HG03521 (cell line): ENCODE measurements around the gene RFX3.
"Not testable (repeated sequence)": the region's sequence is repeated elsewhere in the genome, so short reads cannot be mapped to it uniquely, and the experiment has no call there.

Experiments
- ATAC-seq: cut with Tn5 transposase; IDR thresholded peaks from one replicate; pipeline ENCODE4 v1.9.1; 2021; ENCODE audit warnings: mild to moderate bottlenecking, moderate library complexity; ENCODE audit not compliant: unreplicated experiment

Gene RFX3

GRCh38 chr9:3359778-3360177, 166.0 kb downstream of the RFX3 start:
- no peak for ATAC-seq

- no peak for ATAC-seq
These were observed 166.6 kb downstream of the RFX3 start for GRCh38 chr9:3359048-3359692.

- no peak for ATAC-seq
These were observed 177.6 kb downstream of the RFX3 start for GRCh38 chr9:3348169-3348568.

DNA sequence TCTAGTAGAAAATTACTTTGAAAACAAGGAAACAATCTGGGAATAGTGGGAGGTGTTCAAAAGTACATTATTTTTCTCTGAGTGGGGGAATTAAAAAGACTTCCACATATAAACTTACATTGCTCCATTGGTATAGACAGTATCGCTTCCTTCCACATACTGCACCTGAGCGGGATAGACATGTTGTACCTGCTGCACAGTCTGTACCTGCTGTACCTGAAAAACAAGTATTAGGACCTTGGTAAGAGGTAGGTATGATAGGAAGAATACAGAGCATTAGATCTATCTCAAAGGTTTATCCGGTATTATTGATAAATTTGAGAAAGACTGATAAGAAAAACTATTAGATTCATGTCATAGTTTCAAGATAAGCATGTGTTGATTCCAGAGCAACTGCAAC, 179.3 kb downstream of the RFX3 start:
- ATAC-seq = no peak

DNA sequence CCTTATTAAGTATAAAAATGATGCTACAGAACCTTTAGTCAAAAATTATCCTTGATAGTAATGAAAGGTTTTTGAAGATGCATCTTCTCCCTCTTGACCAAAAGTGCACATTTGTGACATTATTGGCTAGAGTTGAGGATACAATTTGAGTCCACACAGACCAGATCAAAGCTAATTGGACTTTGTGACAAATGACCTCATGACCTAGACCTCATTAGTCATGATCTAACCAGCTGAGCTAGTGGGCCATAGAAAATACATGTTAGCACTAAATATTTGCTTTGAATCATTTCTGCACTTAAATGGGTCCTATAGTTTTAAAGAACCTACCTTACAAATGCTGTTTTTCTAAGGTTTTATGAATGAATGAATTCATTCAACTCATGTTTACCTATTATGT, 182.1 kb downstream of the RFX3 start:
- no peak for ATAC-seq

DNA sequence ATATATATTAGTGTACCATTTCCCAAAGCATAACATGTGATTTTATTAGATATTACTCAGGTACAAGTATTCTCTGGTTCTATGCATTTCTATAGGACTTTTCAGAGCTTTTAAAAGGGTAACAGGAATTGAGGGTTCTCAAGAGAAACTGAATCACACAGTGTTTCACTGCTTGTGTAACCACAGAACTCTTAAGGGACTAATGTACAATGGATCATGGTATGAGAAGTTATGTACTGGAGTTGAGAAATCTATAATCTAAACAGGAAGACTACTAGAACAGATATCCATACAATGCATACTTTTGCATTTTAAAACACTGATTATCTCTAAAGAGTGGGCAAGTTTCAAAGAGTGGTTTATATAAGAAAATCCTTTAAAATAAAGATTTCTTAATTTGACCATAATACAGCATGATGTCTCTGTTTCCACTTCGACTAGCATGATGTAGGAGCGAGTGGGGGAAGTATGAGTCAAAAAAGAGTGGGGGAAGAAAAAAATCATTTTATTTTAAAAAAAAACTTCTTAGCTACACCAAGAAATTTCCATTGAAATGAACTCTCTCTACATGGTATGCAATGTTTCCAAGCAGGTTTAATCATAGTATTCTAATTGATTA, 183.5 kb downstream of the RFX3 start:
- no peak for ATAC-seq

DNA sequence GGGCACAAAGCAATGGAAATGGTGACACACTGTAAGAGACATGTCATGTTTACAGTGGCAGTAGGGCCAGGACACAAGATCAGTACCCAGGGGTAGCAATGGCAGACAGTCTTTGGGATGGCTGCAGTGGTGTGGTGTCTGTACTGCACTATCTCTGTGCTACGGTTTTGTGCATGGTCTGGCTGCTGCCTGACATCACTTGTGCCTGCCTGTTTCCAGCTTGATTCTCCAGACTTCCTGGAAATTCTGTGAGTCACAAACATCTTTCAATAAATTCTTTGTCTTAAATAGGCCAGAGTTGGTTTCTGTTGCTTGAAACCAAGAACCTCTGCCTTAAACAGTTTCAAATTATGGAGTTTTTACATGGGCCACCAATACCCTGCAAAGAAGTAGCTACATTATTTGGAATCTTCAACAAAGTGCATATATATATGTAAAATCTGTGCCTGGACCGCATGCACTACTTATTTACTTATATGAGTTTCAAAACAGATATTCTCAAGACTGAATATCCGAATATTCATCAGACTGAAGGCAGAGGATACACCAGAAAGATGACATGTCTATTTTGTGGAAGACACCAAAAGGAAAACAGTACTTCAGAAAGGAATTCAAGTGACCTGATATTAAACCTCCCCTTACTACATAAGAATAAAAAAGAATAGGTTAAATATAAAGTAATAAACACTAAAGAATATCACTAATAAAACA, 188.1 kb downstream of the RFX3 start:
- no peak for ATAC-seq

GRCh38 chr9:3336951-3337350, 188.8 kb downstream of the RFX3 start:
- no peak for ATAC-seq

- ATAC-seq = no peak
These were observed 193.0 kb downstream of the RFX3 start for GRCh38 chr9:3332802-3333201.

DNA sequence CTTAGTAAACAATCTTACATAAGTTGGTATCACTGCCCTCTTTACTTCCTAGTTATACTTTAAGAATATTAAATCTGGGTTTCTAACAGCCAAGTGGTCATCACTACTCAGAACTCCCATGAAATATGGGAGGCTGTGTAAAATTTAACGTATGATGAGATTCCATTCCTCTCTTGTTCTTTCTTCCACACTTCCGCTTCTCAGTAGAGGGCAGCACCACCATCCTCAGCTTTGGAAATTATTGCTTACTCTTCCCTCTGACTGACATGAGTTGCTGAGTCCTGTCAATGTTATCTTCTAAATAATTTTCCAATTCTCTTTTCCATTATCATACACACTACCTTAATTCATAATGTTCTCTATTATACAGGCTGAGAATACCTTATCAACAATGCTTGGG, 194.0 kb downstream of the RFX3 start:
- no peak for ATAC-seq

GRCh38 chr9:3330792-3331420, 194.9 kb downstream of the RFX3 start:
- no peak for ATAC-seq

GRCh38 chr9:3329361-3329760, 196.4 kb downstream of the RFX3 start:
- ATAC-seq = no peak

DNA sequence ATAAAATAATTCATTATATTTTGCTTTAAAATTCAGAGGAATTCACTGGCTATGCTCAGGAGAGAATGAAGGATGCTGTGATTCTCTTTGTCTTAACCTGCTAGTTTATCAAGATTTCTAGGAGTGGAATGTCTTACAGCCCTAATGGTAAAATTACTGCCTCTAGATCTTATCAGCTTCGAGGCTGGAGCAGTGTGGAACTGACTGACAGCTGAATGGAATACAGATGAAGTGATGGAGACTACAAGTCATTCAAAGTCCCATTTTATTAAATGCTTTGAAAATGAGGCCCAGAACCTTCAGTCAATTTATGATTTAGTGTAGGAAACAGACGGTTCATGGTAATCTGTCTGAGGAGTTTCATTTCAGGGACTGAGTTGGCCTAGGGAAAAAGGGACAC, 202.1 kb downstream of the RFX3 start:
- no peak for ATAC-seq

- ATAC-seq = no peak
These were observed 204.6 kb downstream of the RFX3 start for GRCh38 chr9:3321186-3321585.

DNA sequence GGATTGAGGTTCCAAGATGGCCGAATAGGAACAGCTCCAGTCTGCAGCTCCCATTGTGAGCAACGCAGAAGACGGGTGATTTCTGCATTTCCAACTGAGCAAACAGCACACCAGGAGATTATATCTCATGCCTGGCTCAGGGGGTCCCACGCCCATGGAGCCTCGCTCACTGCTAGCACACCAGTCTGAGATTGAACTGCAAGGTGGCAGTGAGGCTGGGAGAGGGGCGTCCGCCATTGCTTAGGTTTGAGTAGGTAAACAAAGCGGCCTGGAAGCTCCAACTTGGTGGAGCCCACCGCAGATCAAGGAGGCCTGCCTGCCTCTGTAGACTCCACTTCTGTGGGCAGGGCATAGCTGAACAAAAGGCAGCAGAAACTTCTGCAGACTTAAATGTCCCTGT, 213.2 kb downstream of the RFX3 start:
- ATAC-seq = not testable (repeated sequence)

DNA sequence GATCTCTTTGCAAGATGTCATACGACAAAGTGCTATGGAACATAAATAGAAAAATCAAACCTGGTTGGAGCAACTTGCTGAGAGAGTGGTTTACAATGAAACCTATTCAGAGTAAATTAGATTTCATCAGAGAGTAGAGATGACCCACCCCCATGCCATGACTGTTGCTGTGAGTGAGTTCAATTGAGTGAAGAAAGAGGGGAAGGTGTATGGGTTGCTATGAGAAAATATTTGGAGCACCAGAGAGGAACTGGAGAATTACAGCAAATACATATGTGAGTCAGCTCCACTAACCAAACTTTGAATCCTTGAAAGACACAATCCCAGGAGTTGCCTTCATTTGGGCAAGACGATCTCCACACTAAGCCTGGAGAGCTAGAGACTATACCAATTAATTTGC, 217.2 kb downstream of the RFX3 start:
- ATAC-seq = no peak

DNA sequence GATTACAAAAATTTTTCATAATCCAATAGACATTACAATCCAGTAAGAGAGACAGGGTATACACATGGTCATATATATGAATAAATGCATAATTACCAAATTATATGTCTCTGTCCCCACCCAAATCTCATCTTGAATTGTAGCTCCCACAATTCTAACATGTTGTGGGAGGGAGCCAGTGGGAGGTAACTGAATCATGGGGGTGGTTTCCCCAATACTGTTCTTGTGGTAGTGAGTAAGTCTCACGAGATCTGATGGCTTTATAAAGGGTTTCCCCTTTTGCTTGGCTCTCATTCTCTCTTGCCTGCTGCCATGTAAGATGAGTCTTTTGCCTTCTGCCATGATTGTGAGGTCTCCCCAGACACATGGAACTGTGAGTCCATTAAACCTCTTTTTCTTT, 221.4 kb downstream of the RFX3 start:
- ATAC-seq = not testable (repeated sequence)

DNA sequence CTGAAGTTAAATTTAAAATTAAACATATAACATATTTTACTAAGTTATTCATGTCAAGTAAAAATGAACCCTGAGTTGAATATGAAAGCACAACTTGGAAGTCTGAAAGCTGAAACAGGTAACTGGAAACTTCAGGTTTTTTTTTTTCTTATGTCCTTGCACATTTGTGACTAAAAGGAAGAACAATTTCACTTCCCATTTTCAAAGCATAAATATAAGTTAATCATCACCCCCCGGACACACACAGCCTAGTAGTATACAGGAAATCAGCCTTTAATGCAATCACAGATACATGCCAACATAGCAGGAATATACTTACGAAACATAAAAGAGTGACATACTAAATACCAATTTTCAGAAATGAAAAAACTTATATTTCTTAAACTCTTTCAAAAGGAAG, 225.9 kb downstream of the RFX3 start:
- peak; percentile 98 for ATAC-seq

- no peak for ATAC-seq
These were observed 229.3 kb downstream of the RFX3 start for GRCh38 chr9:3296536-3296935.

GRCh38 chr9:3292311-3292710, 233.5 kb downstream of the RFX3 start:
- no peak for ATAC-seq

DNA sequence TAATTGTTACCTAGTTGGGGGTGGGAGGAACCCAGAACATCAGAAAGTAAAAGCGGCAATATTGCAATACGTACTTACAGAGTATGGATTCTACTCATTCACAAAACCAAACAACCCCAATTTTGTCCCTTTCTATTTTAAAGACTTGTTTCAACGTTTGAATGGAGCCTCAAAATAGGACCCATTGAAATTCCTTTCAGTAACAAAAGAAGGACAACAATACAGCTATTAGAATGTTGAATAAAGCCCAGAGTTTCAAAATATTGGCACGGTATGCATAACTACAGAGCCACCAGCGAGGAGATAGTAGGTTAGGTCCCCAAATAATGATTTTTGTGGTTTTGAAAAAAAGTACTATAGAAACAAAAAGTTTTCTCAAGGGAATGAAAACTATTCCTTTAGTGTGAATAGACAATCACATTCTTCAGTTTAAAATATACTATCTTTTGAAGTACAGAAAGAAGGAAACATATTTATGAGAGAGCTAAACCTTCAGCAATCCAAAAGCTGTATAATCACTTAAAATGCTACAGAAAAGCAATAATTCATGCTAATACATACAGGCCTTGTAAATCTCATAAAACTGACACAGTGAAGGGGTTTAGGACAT, 235.5 kb downstream of the RFX3 start:
- ATAC-seq = no peak
